Testis (tissue), 2 donors: ENCODE results near the gene PCSK5.

Experiments used
- CTCF ChIP-seq, 3 experiments: fragments of 450-650 bp in 2 of 3; fragments of 200-600 bp in 1 of 3; sonication (generic) in 1 of 3; IDR thresholded peaks; one replicate each; pipeline ENCODE4 v1.5.1; 2016 to 2019; ENCODE audit warnings: antibody characterized with exemption in 3 of 3, mild to moderate bottlenecking in 2 of 3, moderate library complexity in 1 of 3
- POLR2A ChIP-seq: fragments of 450-650 bp; IDR thresholded peaks from one replicate; pipeline ENCODE4 v1.6.1; 2017; ENCODE audit warnings: antibody characterized with exemption, mild to moderate bottlenecking, moderate library complexity

- TF ChIP-seq CTCF (IDR thresholded peaks at IDR 0.05) (no peak), POLR2A (no peak)
These were observed 48.5 kb downstream of the PCSK5 start for GRCh38 chr9:75938946-75939345.
